Psoas muscle (tissue), 8 donors: ENCODE results near the gene PTCRA. TPM values are rescaled to one million over a fixed set of nuclear protein-coding genes. Genes with fewer than 3 reads are reported as not detected.

Experiments used
- ATAC-seq, 4 donors: fragments of 200-7000 bp; cut with Tn5 transposase; one replicate each; pipeline ENCODE4 v1.9.1; 2020; ENCODE audit warnings: moderate library complexity in 3 of 4, mild to moderate bottlenecking in 2 of 4
- DNase-seq, 2 donors: peaks; one replicate each; pipeline ENCODE4 v3.0.0-alpha.2; 2020
- H3K27ac ChIP-seq: fragments of 200-600 bp; one replicate; pipeline ENCODE4 v1.8.0; 2022
- H3K27me3 ChIP-seq, 3 donors: fragments of 200-600 bp in 1 of 3; one replicate each; pipeline versions ENCODE4 v1.6.1 to v1.8.0; 2013 to 2022; ENCODE audit warnings: low read length in 2 of 3, mild to moderate bottlenecking in 2 of 3, moderate library complexity in 1 of 3; ENCODE audit not compliant: insufficient read depth in 3 of 3
- H3K36me3 ChIP-seq, 2 donors: fragments of 200-600 bp in 1 of 2; one replicate each; pipeline versions ENCODE4 v1.6.1 to v1.8.0; 2013 to 2022; ENCODE audit warnings: low read depth in 1 of 2, mild to moderate bottlenecking in 1 of 2, moderate library complexity in 1 of 2; ENCODE audit not compliant: insufficient read depth in 1 of 2
- H3K4me1 ChIP-seq: fragments of 200-600 bp; one replicate; pipeline ENCODE4 v1.8.0; 2022
- H3K4me3 ChIP-seq: fragments of 200-600 bp; one replicate; pipeline ENCODE4 v1.8.0; 2022; ENCODE audit warnings: mild to moderate bottlenecking
- H3K9me3 ChIP-seq: fragments of 200-600 bp; one replicate; pipeline ENCODE4 v1.8.0; 2022
- WGBS, 3 donors: extraction: QIAGEN DNeasy Blood & Tissue Kit; methylation state at CpG; one replicate each; pipeline versions ENCODE4 v1.1.6 to v1.1.7; 2013; 5-methylcytosine and 5-hydroxymethylcytosine counted together
- intact Hi-C, 2 donors: fragments of 100-400 bp; cut with DNase I; formaldehyde crosslinking; loops; one replicate each; pipeline versions ENCODE4 v1.11.0 to v1.14.2; 2022
- polyA plus RNA-seq, 3 donors: library from polyadenylated mRNA; stranded (reverse); fragments of 200-250 nt; gene quantifications; one replicate each; pipeline ENCODE4 v1.2.3, GENCODE V29; 2013
- total RNA-seq, 4 donors: library from RNA; stranded (reverse); fragmentation: NEBNext Ultra II Directional in 2 of 4; extraction: Animal tissue kit (Norgen Biotek cat#: 25700) in 2 of 4; gene quantifications; one replicate each; pipeline versions ENCODE4 v1.2.1 to v1.2.4, GENCODE V29; 2021 to 2023
- TF ChIP-seq, protein P1 (sequence below): fragments of 200-600 bp; IDR thresholded peaks from one replicate; pipeline ENCODE4 v1.8.0; 2022; ENCODE audit warnings: antibody characterized with exemption
- donor health status: healthy with polysubstance abuse.
- donor health status: DM: no; HTN: no; CAD: no; lungs with moderate emphysema.
- donor health status: Bipolar disorder and iron deficiency.
- donor health status: healthy.
- donor health status: DM: yes; HTN: yes; CAD: no.
- donor health status: DM: no; HTN: no; CAD: no.
- donor health status: DM: no; HTN: no; CAD: no.
- donor health status: DM: yes; HTN: yes; CAD: no.

PTCRA gene
- total and polyA plus RNA-seq, 7 donors, result 0.09 TPM; not detected in 6

DNA sequence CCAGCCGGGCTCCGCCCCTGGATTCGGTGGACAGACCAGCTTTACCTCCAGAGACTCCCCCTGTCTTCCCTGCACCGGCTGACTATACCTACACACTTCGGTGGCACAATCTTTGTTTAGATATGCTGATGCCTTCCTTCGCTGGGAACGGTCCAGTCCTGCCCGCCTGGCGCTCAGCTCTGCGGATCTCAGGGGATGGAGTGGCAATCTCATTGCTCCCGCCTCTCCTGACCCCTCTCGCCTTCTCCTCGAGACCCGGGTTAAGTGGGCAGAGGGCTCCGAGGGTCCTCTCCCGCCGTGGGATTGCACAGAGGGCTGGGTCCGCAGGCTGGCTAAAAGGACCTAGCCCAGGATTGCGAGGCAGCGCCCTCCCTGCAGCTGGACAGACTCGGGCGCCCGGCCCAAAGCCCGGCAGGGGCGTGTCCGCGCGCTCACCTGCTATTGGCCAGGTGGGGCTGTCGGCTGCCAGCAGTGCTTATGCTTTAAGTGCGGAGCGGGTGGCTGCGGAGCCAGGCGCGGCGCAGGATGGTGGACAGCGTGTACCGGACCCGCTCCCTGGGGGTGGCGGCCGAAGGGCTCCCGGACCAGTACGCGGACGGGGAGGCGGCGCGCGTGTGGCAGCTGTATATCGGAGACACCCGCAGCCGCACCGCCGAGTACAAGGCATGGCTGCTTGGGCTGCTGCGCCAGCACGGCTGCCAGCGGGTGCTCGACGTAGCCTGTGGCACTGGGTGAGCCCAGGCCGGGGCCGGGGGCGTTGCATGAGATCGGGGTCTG is 44.6 kb downstream of the PTCRA start, which contains the start of gene GNMT:
GNMT (plus strand) TSS at position 512 of the 777 bp plus-strand sequence; CDS start at position 526, 14 bp downstream.
- 1 to 3% (median 2%) methylated on average over 59 to 62 of the region's 62 CpGs for WGBS, 3 donors
- Histone ChIP-seq H3K27me3 (no peaks in the 10 kb centered on the region), H3K4me3 (peak within 1 kb of the TSS; percentile 72), H3K27ac (no peak within 1 kb of the TSS), H3K36me3 (peaks cover 2 to 32% of the 10 kb centered on the region in 2 donors), H3K4me1 (peaks cover 16% of the 10 kb centered on the region), H3K9me3 (no peaks in the 10 kb centered on the region)
- intact Hi-C loops, result no loop called here
- ATAC-seq, result peak; percentile 69 to 88 (median 80)
- TF ChIP-seq, protein P1, sequence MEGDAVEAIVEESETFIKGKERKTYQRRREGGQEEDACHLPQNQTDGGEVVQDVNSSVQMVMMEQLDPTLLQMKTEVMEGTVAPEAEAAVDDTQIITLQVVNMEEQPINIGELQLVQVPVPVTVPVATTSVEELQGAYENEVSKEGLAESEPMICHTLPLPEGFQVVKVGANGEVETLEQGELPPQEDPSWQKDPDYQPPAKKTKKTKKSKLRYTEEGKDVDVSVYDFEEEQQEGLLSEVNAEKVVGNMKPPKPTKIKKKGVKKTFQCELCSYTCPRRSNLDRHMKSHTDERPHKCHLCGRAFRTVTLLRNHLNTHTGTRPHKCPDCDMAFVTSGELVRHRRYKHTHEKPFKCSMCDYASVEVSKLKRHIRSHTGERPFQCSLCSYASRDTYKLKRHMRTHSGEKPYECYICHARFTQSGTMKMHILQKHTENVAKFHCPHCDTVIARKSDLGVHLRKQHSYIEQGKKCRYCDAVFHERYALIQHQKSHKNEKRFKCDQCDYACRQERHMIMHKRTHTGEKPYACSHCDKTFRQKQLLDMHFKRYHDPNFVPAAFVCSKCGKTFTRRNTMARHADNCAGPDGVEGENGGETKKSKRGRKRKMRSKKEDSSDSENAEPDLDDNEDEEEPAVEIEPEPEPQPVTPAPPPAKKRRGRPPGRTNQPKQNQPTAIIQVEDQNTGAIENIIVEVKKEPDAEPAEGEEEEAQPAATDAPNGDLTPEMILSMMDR, result no peak
- DNase-seq, result peak; percentile 51 to 73

DNA sequence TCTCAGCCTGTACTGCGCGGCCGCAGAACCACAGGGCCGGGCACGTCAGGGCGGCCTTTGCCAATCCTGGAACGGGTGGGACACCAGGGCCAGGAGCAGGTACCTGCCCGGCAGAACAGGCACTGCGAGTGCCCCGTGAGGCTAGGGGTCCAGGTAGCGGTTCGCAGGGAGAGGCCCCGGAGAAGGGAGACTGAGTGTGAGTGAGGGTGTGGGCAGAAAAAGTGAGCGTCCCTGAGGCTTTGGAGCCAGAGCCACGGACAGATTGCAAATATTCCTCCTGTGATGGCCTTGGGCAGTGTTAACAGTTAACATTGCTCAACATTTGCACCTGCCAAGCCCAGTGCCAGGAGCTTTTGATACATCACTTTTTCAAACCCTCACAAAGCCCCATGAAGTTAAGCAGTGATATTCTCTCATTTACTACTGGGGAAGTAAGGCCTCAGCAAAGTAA is 45.2 kb downstream of the PTCRA start:
- H3K9me3 ChIP-seq, result no peaks in the 10 kb centered on the region
- H3K36me3 ChIP-seq, result peaks cover 2 to 38% of the 10 kb centered on the region in 2 donors
- peak overlapping the region; percentile 72 for H3K4me3 ChIP-seq
- WGBS, 3 donors, result 13 to 20% (median 17%) methylated on average over 15 of the region's 15 CpGs
- ATAC-seq, result peak; percentile 22 to 37 (median 34)
- no peaks in the 10 kb centered on the region for H3K27me3 ChIP-seq
- H3K27ac ChIP-seq, result no peak overlapping the region
- TF ChIP-seq, protein P1, result no peak
- intact Hi-C loops, result no loop called here
- peaks cover 16% of the 10 kb centered on the region for H3K4me1 ChIP-seq
- no peak for DNase-seq

DNA sequence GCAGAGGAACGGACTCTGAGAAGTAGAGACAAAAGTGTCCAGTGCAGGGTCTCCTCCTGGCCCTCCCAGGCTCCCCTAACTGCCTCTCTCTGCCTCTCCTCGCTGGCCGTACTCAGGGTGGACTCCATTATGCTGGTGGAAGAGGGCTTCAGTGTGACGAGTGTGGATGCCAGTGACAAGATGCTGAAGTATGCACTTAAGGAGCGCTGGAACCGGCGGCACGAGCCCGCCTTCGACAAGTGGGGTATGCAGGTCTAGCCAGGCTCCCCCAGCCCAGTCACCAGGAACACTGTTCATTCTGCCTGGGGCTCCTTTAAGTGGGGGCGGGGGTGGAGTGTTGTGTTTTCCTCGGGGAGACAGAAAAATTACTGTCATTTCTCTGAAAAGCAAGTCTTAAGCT is 46.2 kb downstream of the PTCRA start:
- no peaks in the 10 kb centered on the region for H3K27me3 ChIP-seq
- TF ChIP-seq, protein P1, result no peak
- 90 to 93% (median 91%) methylated on average over 12 of the region's 12 CpGs for WGBS, 3 donors
- no peak overlapping the region for H3K27ac ChIP-seq
- no peak overlapping the region for H3K4me3 ChIP-seq
- no peaks in the 10 kb centered on the region for H3K9me3 ChIP-seq
- intact Hi-C loops, result no loop called here
- H3K36me3 ChIP-seq, result peaks cover 2 to 49% of the 10 kb centered on the region in 2 donors
- no peak for ATAC-seq
- peaks cover 16% of the 10 kb centered on the region for H3K4me1 ChIP-seq
- no peak for DNase-seq

DNA sequence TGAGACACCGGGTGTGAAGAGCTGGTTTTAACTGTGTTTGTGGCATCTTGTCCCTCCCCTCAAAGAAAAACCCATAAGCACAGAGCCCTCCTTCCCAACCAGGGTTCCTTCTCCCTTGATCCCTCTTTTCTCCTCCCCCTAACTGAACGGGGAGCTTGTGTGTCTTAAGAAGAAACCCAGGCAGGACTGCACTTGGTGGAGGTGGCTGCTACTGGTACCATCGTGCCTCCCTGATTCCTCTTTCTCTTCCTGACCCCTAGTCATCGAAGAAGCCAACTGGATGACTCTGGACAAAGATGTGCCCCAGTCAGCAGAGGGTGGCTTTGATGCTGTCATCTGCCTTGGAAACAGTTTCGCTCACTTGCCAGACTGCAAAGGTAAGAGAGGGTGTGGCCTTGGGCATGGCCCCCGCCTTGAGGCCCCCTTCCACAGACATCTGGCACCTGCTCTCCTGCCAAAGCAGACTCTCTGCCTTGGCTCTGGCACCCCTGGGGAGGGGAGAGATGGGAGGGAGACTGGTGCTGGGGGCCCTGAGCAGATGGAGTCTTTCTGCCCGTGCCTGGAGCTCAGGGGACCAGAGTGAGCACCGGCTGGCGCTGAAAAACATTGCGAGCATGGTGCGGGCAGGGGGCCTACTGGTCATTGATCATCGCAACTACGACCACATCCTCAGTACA is 46.8 kb downstream of the PTCRA start:
- no peak overlapping the region for H3K4me3 ChIP-seq
- TF ChIP-seq, protein P1, result no peak
- DNase-seq, result no peak
- H3K36me3 ChIP-seq, result peaks cover 2 to 54% of the 10 kb centered on the region in 2 donors
- intact Hi-C loops, result no loop called here
- no peaks in the 10 kb centered on the region for H3K9me3 ChIP-seq
- H3K27me3 ChIP-seq, result no peaks in the 10 kb centered on the region
- H3K4me1 ChIP-seq, result peaks cover 16% of the 10 kb centered on the region
- no peak for ATAC-seq
- no peak overlapping the region for H3K27ac ChIP-seq
- 89 to 90% (median 89%) methylated on average over 13 of the region's 13 CpGs for WGBS, 3 donors
